DMS 273 (cell line): ENCODE measurements around the gene TBX1.
"Not testable (repeated sequence)": the region's sequence is repeated elsewhere in the genome, so short reads cannot be mapped to it uniquely, and the experiment has no call there.

Experiments used
- DNase-seq: peaks from one replicate; lab custom pipeline; 2025; ENCODE audit not compliant: unreplicated experiment; lab: John Stamatoyannopoulos, UW

TBX1 gene

DNA sequence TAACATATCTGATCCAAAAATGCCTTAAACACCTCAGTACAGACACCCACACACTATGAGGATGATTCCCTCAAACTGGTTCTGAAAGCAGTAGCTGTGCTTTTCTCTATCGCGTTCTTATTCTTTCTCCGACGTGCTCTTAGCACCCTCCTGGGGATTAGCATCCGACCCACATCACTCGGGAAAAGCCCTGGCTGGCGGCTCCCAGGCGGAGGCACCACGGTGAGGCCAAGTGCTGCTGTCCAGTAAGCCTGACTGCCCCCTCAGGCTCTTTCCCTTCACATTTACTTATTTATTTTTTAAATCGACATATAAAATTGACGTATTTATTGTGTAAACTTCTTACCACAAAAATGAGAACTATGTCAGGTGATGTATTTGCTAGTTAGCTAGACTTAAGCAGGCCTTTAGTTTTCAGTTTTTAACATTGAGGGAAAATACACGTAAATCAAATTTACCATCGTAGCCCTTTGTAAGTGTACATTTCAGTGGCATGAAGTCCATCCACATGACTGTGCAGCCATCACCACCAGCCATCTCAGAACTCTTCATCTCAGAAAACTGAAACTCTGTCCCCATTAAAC lies 19.2 kb downstream of the TBX1 start:
- DNase-seq: no peak

DNA sequence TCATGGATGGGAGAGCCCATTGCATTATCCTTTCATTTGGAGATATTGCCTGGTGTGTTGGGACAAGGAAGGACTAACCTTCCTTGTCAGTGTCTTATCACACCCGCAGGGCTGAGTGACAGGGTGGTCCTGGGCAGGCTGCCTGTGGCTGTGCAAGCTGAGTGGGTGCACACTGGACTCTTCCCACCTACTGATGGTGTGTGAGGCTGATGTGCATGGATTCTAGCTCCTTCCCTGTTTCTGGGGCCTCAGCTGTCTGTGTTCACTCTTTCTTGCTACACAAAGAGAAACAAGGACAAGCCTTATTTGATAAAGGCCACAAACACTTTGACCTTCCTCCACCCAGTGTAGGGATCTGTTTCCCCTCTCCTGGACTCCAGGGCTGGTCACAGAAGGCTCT lies 22.0 kb downstream of the TBX1 start:
- no peak for DNase-seq

DNA sequence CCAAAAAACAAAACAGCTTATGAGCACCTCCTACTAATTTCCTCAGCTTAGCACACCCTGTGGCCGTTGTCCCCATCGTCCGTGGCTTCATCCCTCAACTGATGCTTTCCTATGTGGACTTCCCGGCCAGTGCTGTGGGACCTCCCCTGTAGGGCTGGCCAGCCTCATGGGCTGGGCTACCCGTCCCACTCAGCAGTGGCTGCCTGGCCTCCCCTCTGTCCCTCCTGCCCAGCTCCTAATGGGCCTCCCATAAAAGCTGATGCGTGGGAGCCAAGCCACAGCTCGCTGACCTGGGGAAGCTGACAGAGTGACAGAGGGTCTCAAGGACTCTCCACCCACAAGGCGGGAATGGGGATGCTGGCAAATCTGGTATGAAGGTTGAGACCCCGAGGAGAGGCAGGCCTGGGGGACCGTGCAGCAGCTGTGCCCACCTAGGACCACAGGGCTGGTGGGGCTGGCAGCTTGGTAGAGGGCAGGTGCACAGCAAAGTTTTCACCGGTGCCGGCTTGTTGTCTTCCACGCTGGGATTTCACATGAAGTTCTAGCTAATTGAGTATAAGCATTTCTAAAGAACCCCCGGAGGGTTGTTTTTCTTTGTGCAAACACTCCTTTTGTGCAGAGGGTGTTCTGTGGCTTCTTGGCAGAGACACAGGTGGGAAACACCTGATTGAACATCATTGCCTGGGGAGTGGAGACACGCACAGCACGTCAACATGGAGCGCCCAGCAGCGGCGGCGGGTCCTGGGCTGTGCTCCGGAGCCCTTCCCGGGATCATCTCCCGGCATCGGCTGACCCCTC lies 23.2 kb downstream of the TBX1 start:
- DNase-seq: no peak

DNA sequence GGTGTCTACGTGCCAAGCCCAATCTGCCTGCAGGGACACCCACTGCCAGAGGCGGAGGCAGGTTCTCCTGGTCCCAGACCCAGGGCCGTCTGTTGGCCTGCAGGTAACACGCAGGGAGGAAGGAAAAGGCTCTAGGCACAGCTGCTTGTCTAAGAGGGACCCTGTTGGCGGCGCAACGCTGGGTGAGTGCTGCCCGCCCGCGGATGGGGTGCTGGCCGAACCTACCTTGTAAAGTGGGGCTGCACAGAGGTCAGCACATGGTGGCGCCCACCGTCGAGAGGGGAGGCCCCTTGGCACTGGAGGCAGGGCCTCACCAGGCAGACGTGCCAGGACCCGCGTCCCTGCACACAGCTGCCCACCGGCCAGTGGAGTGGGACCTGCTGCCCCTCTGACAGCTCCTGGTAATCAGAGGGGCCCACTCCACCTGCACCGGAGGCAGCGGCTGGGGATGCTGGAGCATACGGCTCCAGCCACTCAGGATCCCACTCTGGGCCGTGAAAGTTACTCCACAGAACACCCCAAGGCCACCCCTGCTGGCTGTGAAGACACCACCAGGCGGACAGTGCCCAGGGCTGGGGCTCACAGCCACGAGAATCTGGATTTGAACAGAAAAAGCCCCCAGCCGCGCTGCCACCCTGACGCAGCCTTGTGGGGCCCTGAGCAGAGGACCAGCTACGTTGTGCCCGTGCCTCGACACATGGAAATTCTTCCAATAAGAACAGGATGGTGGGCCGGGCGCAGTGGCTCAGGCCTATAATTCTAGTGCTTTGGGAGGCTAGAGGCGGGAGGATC lies 24.0 kb downstream of the TBX1 start:
- DNase-seq: no peak

DNA sequence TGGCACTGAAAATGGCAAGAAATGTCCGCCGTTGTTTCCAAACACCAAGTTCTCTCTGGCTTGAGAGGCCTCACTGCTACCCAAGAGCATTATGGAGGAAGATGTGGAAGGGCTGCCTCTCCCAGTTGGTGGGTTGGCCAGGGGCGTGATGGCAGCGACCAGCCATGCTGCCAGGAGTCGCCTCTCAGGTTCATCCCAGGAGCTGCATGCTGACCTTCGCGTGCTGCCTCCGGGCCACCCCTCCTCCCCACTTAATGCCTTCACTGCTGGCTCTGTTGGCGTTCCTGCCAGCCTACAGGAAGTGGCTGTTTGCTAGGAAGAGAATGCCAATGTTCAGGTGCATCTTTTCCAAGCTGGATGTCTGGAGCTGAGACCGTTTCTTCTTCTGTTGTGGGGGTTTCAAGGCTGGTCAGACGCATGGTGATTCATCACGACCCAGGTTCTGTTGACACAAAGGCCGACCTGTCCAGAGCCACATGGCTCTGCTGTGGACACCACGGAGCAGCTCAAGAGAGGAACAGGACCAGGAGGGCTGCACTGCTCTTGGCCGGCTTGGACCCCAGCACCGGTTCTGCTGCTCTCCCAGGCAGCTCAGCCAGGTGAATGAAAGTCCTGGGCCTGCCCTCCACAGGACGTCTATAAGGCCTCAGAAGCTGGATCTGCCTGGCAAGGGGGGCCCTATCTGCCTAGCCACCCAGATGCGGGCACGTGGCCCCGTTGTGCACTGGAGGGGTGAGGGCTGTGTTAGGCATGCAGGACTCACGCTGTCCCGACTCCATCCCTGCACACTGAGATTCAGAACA lies 25.1 kb downstream of the TBX1 start:
- no peak for DNase-seq

DNA sequence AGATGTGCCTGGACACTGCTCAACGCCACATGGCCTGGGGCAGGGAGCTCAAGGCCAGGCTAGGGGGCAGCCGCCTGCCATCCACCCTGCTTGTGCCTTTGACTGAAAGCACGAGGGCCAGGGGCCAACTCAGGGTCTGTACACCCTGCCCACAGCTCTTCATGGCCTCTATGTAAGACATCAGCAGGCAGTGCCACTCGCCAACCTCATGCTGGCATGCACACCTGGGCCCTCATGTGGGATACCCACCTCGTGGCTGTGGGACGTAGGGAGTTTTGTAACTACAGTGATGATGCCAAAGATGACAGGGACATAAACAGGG lies 25.6 kb downstream of the TBX1 start:
- DNase-seq: no peak

DNA sequence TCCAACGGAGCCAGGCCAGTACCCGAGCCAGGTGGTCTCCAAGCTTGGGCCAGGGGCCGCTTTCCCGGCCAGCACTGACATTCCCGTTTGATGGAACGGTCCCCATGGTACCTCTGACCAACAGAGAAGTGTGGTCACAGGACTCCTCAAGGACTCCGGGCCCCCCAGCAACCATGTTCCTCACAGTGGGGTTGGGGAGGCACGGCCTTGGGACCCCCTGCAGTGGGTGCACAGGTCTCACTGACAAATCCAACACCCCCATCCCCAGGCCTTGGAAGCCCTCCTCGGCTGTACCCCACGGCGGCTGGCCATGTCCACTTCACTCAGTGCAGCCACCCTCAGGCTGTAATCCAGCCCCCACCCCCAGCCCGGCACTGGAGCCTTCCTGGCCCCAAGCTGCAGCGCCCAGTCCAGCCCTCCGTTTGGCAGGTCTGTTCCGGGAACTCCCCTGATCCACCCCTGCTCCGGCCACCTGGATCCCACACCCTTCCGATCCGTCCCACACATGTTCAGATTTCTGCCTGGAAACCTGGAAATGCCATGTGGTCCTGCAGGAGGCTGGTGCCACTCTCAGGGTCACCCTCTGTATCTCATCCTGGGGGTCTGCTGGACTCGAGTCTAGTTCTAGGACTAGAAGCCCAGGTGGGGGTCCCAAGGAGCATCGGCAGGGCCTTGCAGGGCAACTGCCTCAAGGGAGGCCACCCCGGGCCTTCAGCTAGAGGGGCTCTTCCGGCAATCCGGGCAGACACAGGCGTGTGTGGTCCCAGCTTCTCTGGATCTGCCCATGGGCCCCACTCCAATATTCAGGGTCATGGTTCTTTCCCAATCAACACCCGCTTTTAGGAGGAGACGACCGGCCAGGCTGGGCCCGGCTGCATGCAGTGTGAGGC lies 26.6 kb downstream of the TBX1 start:
- DNase-seq: no peak

DNA sequence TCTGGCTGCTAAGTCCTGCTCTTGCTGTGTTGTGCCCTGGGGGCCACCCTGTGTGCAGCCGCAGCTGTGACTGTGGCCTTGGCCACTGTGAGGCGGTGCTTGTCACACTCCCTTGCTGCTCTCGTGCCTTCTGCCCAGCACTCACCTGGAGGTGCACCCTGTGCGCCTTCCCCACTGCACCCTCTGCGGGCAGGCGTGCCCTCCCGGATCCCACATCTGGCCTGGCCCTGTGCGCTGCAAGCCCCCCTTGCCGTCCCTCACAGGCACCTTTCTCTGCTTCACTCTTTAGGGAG lies 27.2 kb downstream of the TBX1 start:
- no peak for DNase-seq

DNA sequence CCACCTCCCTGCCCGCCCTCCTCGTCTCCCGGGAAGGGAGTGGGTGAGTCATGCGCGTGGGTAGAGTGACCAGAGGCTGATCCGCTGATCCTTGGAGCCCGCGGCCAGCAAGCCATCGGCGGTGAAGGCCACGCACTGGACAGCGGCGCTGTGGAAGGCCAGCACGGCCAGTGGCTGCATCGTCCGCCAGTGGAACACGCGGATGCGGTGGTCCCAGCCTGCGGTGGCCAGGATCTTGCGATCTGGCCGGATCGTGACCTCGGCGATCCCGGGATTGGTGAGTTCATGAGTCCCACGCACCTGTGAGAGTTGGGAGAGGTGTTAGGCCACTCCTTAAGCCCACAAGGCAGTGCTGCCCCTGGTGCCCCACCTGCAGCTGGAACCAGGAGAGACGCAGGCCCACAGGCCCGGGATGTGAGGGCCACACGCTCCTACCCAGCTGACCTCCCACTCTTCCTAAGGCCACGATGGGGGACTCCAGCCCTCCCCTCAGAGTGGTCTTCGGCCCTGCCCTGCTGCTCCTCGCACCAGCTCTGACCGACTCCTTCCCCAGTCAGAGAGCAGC lies 28.2 kb downstream of the TBX1 start:
- DNase-seq: no peak

DNA sequence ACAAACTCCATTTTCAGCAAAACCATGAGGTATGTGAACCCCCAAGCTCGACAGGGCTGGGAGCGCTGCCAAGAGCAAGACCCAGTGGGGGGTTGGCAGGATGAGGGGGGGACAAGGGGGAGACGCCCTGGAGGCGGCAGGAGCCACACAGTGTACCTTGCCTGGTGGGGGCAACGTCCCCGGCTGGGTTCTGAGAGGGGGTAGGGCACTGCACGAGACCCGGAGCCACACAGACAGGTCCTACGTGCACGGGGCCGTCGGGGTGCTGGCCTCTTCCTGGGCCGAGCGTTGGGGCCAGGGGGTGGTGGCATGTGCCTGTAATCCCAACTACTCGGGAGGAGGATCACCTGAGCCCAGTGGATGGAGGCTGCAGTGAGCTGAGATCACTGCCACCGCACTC lies 28.8 kb downstream of the TBX1 start:
- no peak for DNase-seq

DNA sequence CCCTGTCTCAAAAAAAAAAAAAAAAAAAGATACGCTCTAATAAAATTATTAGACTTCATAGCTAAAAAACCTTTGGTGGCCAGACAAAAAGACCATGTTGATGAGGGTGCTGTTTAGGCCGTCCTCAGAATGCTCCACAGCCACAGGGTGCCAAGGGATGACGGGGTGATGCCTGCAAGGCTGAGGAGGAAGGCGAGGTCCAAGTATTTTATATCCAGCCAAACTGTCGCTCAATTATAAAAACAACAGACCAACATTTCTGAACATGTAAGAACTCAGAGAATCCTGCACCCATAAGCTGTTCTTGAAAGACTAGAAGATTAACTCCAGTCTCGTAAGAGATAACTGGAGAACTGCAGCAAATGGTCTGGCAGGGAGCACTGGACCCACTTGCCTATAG lies 29.2 kb downstream of the TBX1 start:
- no peak for DNase-seq

DNA sequence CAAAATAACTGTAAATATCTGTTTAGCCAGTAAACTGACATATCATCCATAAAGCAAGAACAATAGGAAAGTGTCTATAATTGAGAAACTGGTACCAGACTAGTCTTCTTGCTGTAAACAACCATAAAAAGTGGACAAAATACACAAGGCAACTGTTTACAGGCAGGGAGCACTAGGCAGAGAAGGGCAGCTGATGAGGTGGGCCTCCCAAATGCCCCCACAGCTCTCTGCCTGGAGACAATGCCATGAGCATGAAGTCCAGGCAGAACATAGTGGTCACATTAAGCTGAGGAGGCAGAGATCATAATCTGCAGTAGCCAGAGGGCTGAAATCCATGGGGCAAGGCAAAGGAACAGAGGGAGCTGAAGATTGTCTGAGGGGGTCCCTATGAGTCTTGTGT lies 30.7 kb downstream of the TBX1 start:
- DNase-seq: no peak

DNA sequence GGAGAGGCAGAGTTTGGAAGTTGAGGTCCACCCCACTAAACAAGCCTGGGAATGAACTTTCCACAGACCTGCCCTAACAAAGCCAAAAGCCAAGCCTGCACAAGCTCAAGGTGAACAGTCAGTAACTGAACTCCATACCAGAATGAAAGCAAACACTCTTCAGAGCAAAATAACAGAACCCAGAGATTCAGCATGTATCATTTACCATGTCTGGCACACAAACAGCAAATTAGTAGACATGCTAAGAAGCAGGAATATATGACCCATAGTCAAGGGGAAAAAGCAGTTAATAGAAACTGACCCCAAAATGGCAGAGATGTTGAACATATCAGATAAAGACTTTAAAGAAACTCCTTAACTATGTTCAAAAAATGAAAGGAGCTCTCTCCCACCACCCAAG lies 31.3 kb downstream of the TBX1 start:
- no peak for DNase-seq

DNA sequence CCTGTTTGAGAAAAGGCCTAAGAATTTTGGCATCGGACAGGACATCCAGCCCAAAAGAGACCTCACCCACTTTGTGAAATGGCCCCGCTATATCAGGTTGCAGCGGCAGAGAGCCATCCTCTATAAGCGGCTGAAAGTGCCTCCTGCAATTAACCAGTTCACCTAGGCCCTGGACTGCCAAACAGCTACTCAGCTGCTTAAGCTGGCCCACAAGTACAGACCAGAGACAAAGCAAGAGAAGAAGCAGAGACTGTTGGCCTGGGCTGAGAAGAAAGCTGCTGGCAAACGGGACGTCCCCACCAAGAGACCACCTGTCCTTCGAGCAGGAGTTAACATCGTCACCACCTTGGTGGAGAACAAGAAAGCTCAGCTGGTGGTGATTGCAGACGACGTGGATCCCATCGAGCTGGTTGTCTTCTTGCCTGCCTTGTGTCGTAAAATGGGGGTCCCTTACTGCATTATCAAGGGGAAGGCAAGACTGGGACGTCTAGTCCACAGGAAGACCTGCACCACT lies 31.9 kb downstream of the TBX1 start:
- not testable (repeated sequence) for DNase-seq

DNA sequence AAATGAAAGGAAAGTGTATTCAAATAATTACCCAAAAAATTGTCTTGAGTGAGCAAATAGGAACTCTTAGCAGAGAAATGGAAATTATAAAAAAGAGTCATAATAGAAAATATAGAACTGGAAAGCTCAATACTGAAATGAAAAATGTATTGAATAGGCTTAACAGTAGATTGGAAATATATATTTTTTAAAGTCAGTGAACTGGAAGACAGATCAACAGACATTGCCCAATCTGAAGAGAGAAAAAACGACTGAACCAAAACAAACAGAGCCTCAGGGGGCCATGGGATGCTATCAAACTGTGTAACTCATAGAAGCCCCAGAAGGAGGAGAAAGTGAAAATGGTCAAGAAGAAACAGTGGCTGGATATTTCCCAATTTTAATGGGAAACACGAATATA lies 32.6 kb downstream of the TBX1 start:
- no peak for DNase-seq

DNA sequence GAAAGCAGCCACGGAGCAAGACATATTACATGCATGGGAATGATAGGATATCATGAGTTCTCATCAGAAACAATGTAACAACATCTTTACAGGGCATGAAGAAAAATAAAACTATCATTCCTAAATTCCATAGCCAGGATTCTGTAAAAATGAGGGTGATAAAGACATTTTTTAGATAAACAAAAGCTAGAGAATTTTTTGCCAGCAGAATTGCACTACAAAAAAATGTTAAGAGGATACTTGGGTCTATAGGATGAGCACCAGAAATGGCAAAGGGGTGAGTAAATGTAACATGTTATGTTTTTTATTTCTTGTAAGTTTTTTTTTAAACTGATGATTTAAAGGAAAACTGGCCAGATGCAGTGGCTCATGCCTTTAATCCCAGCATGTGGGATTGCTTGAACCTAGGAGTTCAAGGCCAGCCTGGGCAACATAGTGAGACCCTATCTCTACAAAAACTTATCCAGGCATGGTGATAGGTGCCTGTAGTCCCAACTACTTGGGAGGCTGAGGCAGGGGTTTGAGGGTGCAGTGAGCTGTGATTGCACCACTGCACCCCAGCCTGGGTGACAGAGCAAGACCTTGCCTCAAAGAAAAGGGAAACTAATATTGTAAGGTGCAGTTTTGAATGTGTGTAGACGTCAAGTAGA lies 33.2 kb downstream of the TBX1 start:
- no peak for DNase-seq

DNA sequence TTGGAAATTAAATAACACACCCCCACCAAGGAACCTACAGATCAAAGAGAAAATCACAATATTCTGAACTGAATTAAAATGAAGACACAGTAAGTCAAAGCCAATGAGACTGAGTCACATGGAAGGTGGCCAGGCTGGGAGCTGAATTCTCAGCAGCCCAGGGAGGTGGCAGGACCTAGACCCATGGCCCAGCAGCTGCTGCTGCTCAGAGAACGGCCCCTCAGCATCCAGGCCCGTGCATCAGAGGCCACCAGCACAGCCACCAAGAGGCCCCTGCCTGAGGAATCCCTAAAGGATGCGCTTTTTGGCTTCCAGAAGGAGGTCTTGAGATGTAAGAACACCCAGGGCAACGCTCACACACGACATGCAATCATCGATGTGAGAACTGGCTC lies 35.0 kb downstream of the TBX1 start:
- no peak for DNase-seq

DNA sequence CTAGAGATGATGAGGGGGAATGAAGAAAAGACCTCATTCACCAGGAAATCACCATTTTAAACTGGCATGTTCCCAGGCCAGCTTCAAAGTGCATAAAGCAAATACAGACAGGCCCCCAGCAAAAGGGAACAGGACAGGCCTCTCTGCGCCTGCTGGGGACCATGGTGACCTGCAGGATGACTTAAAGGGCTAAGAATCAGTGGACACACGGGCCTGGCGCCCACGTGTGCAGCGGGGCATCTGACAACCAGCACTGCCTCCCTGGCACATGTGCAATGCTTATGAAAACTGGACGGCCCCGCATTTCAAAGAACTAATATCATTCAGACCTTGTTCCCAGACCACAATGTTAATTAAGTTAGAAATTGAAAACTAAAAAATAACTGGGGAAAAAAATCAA lies 35.6 kb downstream of the TBX1 start:
- no peak for DNase-seq

DNA sequence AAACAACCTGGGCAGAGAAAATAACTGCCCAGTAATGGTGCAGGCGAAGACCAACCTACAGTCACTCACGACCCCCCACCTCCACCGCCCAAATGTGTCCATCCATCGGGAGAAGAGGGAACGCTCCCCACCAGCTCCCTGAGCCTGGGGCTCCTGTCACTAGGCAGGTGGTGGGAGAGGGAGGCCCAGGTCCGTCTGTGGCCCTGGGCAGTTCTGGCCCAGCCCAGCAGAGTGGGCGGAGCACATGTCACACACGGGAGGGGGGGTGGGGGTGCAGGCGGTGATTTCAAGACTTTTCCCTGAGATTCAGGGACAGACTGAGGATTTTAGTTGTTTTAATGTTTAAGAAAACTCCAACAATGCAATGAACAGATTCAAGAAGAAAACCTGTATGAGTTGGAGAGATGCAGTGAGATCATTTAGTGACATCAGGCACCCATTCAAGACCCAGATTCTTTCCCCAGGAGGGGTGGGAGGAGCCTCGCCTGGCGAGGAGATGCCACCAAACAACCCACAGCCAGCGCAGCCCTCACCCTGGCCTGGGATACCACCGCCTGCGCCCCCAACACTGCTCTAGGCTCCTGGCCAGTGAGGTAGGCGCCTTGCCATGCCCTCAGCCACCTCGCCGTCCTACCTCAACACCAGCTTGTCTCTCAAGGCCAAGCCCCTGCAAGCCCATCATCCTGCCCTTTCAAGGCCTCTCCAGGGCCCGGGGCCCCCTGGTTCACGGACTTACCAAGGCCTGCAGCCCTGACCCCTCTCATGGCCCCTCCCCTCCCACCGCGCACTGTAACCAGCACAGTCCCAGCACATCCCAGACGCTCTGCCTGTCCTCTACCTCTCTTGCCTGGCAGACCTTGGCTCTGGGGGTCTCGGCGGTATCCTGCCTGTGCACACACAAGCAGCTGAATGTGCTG lies 36.8 kb downstream of the TBX1 start:
- DNase-seq: no peak
